ENCODE results near the gene MTUS2.

Gene MTUS2

GRCh38 chr13:29515372-29515771 lies 695.2 kb downstream of the MTUS2 start:
- no peak for ATAC-seq (ENCODE audit: insufficient read depth, low read depth)
- peaks cover 98% of the 10 kb centered on the region for H3K36me3 ChIP-seq (ENCODE audit: insufficient read depth, low read length)

GRCh38 chr13:29516012-29516411 lies 695.9 kb downstream of the MTUS2 start:
- Histone ChIP-seq H3K36me3 (ENCODE audit: insufficient read depth, low read length) (peaks cover 98% of the 10 kb centered on the region), H3K27ac (ENCODE audit: low read length) (no peak overlapping the region), H4K20me1 (ENCODE audit: insufficient read depth, low read length) (peaks cover 40% of the 10 kb centered on the region)

More at GRCh38 chr13:29515372-29515771, 695.2 kb downstream of the MTUS2 start:
- DNase-seq = no peak
- Histone ChIP-seq H4K20me1 (ENCODE audit: insufficient read depth, low read length) (peaks cover 46% of the 10 kb centered on the region), H3K27ac (ENCODE audit: low read length) (no peak overlapping the region), H3K9me3 (ENCODE audit: insufficient read depth, low read length, severe bottlenecking) (no peaks in the 10 kb centered on the region), H3K9ac (ENCODE audit: low read depth, low read length) (no peak overlapping the region), H3K4me2 (ENCODE audit: insufficient read depth, low read length) (no peak overlapping the region), H3K4me3 (ENCODE audit: low read depth in 1 of 2, low read length in 2 of 2) (no peak overlapping the region), H3K4me1 (ENCODE audit: insufficient read depth, low read length) (no peaks in the 10 kb centered on the region), H2AFZ (ENCODE audit: low read depth, low read length) (no peak overlapping the region), H3K79me2 (ENCODE audit: insufficient read depth, low read length) (no peaks in the 10 kb centered on the region; the same call in 1 of the 2 replicates), H3K27me3 (ENCODE audit: insufficient read depth, low read length, poor library complexity) (no peaks in the 10 kb centered on the region)
- no peak for TF ChIP-seq EZH2 (IDR thresholded peaks at IDR 0.05; ENCODE audit: borderline replicate concordance, low read depth, low read length, severe bottlenecking)
- no peak for TF ChIP-seq CTCF (IDR thresholded peaks at IDR 0.05; ENCODE audit: borderline replicate concordance, extremely low read depth, low read length, poor library complexity, severe bottlenecking)

GRCh38 chr13:29516880-29517279 lies 696.7 kb downstream of the MTUS2 start:
- peaks cover 98% of the 10 kb centered on the region for H3K36me3 ChIP-seq (ENCODE audit: insufficient read depth, low read length)

More at GRCh38 chr13:29516012-29516411, 695.9 kb downstream of the MTUS2 start:
- H3K9me3 ChIP-seq (ENCODE audit: insufficient read depth, low read length, severe bottlenecking) = no peaks in the 10 kb centered on the region
- H3K79me2 ChIP-seq (ENCODE audit: insufficient read depth, low read length) = no peaks in the 10 kb centered on the region; the same call in 1 of the 2 replicates
- TF ChIP-seq CTCF (IDR thresholded peaks at IDR 0.05; ENCODE audit: borderline replicate concordance, extremely low read depth, low read length, poor library complexity, severe bottlenecking) (no peak), EZH2 (IDR thresholded peaks at IDR 0.05; ENCODE audit: borderline replicate concordance, low read depth, low read length, severe bottlenecking) (no peak)
- ATAC-seq (ENCODE audit: insufficient read depth, low read depth) (no peak), DNase-seq (no peak)
- no peak overlapping the region for H3K9ac ChIP-seq (ENCODE audit: low read depth, low read length)
- H3K4me2 ChIP-seq (ENCODE audit: insufficient read depth, low read length) = no peak overlapping the region
- no peaks in the 10 kb centered on the region for H3K27me3 ChIP-seq (ENCODE audit: insufficient read depth, low read length, poor library complexity)
- no peak overlapping the region for H3K4me3 ChIP-seq (ENCODE audit: low read depth in 1 of 2, low read length in 2 of 2)
- no peaks in the 10 kb centered on the region for H3K4me1 ChIP-seq (ENCODE audit: insufficient read depth, low read length)
- no peak overlapping the region for H2AFZ ChIP-seq (ENCODE audit: low read depth, low read length)

More at GRCh38 chr13:29516880-29517279, 696.7 kb downstream of the MTUS2 start:
- Histone ChIP-seq H3K9me3 (ENCODE audit: insufficient read depth, low read length, severe bottlenecking) (no peaks in the 10 kb centered on the region), H3K9ac (ENCODE audit: low read depth, low read length) (no peak overlapping the region), H3K4me2 (ENCODE audit: insufficient read depth, low read length) (no peak overlapping the region), H3K27me3 (ENCODE audit: insufficient read depth, low read length, poor library complexity) (no peaks in the 10 kb centered on the region), H2AFZ (ENCODE audit: low read depth, low read length) (no peak overlapping the region), H3K4me3 (ENCODE audit: low read depth in 1 of 2, low read length in 2 of 2) (no peak overlapping the region), H3K4me1 (ENCODE audit: insufficient read depth, low read length) (no peaks in the 10 kb centered on the region), H4K20me1 (ENCODE audit: insufficient read depth, low read length) (peaks cover 35% of the 10 kb centered on the region), H3K79me2 (ENCODE audit: insufficient read depth, low read length) (no peaks in the 10 kb centered on the region; the same call in 1 of the 2 replicates), H3K27ac (ENCODE audit: low read length) (no peak overlapping the region)
- TF ChIP-seq EZH2 (IDR thresholded peaks at IDR 0.05; ENCODE audit: borderline replicate concordance, low read depth, low read length, severe bottlenecking) = no peak
- no peak for TF ChIP-seq CTCF (IDR thresholded peaks at IDR 0.05; ENCODE audit: borderline replicate concordance, extremely low read depth, low read length, poor library complexity, severe bottlenecking)
- DNase-seq (no peak), ATAC-seq (ENCODE audit: insufficient read depth, low read depth) (no peak)

Data from DND-41 (cell line).